HepG2 (cell line): ENCODE results near the gene ZBTB47. TPM values are rescaled to one million over a fixed set of nuclear protein-coding genes. Genes with fewer than 3 reads are reported as not detected.

ENCODE experiments used
- CBX2 ChIP-seq, 2 experiments: fragments of 200-600 bp in 1 of 2; sonication (generic); formaldehyde crosslinking in 1 of 2; IDR thresholded peaks; 2 replicates each; pipeline versions ENCODE4 v1.7.0 to v1.8.1; 2018 to 2022; ENCODE audit warnings: low read depth in 2 of 2, low read length in 1 of 2, mild to moderate bottlenecking in 1 of 2, missing genetic modification reagents in 1 of 2
- HMGXB3 ChIP-seq: sonication (generic); formaldehyde crosslinking; IDR thresholded peaks from 2 replicates; pipeline ENCODE4 v1.4.0; 2020; ENCODE audit warnings: missing genetic modification reagents, borderline replicate concordance
- MTA3 ChIP-seq: sonication (generic); formaldehyde crosslinking; IDR thresholded peaks from 2 replicates; pipeline ENCODE4 v1.4.0; 2020; ENCODE audit warnings: missing genetic modification reagents
- SUZ12 ChIP-seq: fragments of 150-350 bp; IDR thresholded peaks from 2 replicates; pipeline ENCODE4 v1.6.1; 2014; ENCODE audit warnings: low read depth, low read length
- YEATS4 ChIP-seq: sonication (generic); formaldehyde crosslinking; IDR thresholded peaks from 2 replicates; pipeline ENCODE4 v1.4.0; 2020; ENCODE audit warnings: missing genetic modification reagents, borderline replicate concordance
- ZBTB40 ChIP-seq, 2 experiments: fragments of 450-650 bp in 1 of 2; sonication (generic) in 1 of 2; formaldehyde crosslinking in 1 of 2; IDR thresholded peaks; 2 replicates each; pipeline versions ENCODE4 v1.6.1 to v1.8.0; 2016 to 2022; ENCODE audit warnings: antibody characterized with exemption in 1 of 2, mild to moderate bottlenecking in 1 of 2, missing genetic modification reagents in 1 of 2
- ZNF777 ChIP-seq: sonication (generic); formaldehyde crosslinking; IDR thresholded peaks from 2 replicates; pipeline ENCODE4 v1.4.0; 2020; ENCODE audit warnings: missing genetic modification reagents
- polyA plus RNA-seq, 8 experiments: library from polyadenylated mRNA; depleted of rRNA in 3 of 8; stranded (reverse) in 7 of 8; unstranded in 1 of 8; fragments of >200 nt; fragmentation: Illumina TruSeq in 4 of 8; extraction: Trizol in 4 of 8; gene quantifications; 2 replicates each; pipeline versions ENCODE4 v1.2.1 to v1.2.3, GENCODE V29; 2011 to 2016; ENCODE audit warnings: low read depth in 4 of 8, missing spikeins in 1 of 8, mixed read lengths in 1 of 8; ENCODE audit not compliant: insufficient read depth in 1 of 8
- total RNA-seq, 5 experiments: library from RNA; depleted of rRNA; stranded (reverse); fragments of >200 nt; fragmentation: Illumina TruSeq; extraction: Trizol; gene quantifications; 2 replicates each; pipeline ENCODE4 v1.2.3, GENCODE V29; 2016; ENCODE audit warnings: low read depth in 1 of 5

The ZBTB47 gene
- total and polyA plus RNA-seq, 2 of the 13 experiments (the other 11 are each of a cell fraction or from before 2014, with no cell fraction given): 1.5 to 3.1 TPM

DNA sequence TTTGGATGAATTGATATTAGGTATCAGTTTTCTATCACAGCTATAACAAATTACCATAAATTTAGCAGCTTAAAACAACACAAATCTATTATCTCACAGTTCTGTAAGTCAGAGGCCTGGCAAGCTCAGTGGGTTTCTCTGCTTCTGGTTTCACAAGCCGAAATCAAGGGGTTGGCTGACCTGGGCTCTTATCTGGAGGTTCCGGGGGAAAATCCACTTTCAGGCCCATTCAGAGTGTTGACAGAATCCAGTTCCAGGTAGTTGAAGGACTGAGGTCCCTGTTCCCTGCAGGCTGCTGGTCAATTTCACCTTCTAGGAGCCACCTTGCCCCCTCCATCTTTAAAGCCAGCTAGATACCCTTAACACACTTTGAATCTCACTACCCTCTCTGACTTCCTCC lies 60.2 kb downstream of the ZBTB47 start (continued):
- no peak for TF ChIP-seq HMGXB3
- no peak for TF ChIP-seq ZNF777 (CRISPR knock-in tag)
- TF ChIP-seq MTA3 (CRISPR knock-in tag): no peak
- TF ChIP-seq SUZ12: no peak
- TF ChIP-seq YEATS4 (CRISPR knock-in tag): no peak
- TF ChIP-seq CBX2 (IDR thresholded peaks at IDR 0.05; ENCODE audit: low read depth, low read length): no peak
- no peak for TF ChIP-seq CBX2 (CRISPR knock-in tag; IDR thresholded peaks at IDR 0.05; ENCODE audit: low read depth)
- TF ChIP-seq ZBTB40 (IDR thresholded peaks at IDR 0.05): no peak
- TF ChIP-seq ZBTB40 (CRISPR knock-in tag; IDR thresholded peaks at IDR 0.05): no peak
- TF ChIP-seq, all 625 proteins: peak for 0
